PC-3 (cell line): Measurements from ENCODE around the gene STIM1.

ENCODE experiments used
- CTCF ChIP-seq: fragments of 300-600 bp; sonication (generic); conservative IDR thresholded peaks from 2 replicates; pipeline ENCODE4 v1.5.1; 2017; ENCODE audit warnings: antibody characterized with exemption, low read depth, mild to moderate bottlenecking, low read length
- EZH2 ChIP-seq: fragments of 300-600 bp; sonication (generic); IDR thresholded peaks from one replicate; pipeline ENCODE4 v1.6.1; 2017; ENCODE audit warnings: antibody characterized with exemption, mild to moderate bottlenecking, low read length; ENCODE audit not compliant: unreplicated experiment

DNA sequence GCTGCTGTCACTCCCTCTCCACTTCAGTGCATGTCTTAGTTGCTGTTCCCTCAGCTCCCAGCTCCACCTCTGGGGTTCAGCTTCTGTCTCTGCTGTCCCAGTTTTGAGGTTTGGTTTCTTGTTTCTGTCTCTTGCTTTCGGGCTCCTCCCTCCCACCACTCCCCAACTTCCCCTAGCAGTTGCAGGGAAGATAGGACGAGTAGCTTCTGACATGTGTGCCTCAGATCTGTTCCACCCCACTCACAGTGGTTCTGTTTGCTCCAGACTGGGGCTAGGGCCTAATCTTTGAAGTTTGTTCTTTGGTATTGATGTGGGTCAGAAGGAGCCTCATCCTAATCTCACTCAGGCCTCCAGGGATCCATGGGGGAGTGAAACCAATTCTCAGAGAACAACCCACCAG lies 236.6 kb downstream of the STIM1 start:
- TF ChIP-seq CTCF (no peak), EZH2 (no peak)
